ENCODE measurements around the gene RAB20. TPM values are rescaled to one million over a fixed set of nuclear protein-coding genes. Genes with fewer than 3 reads are reported as not detected.

RAB20 gene
- total RNA-seq, 2 donors from 2014 or later: 32.1 to 38.0 TPM

- DNase-seq: no peak
- intact Hi-C loops (cut with DNase I): no loop called here
- Histone ChIP-seq H3K9me3 (no peaks in the 10 kb centered on the region), H3K27ac (no peak overlapping the region), H3K9ac (ENCODE audit: low read depth in 2 of 2, low read length in 2 of 2) (no peak overlapping the region), H3K4me3 (no peak overlapping the region), H3K27me3 (no peaks in the 10 kb centered on the region), H3K4me1 (no peaks in the 10 kb centered on the region), H3K36me3 (no peaks in the 10 kb centered on the region)
- TF ChIP-seq CTCF (IDR thresholded peaks at IDR 0.05): no peak
These were observed 3.8 kb upstream of the RAB20 start for GRCh38 chr13:110565296-110565695.

- Histone ChIP-seq H3K4me3 (no peak overlapping the region), H3K27me3 (no peaks in the 10 kb centered on the region), H3K9me3 (no peaks in the 10 kb centered on the region), H3K27ac (no peak overlapping the region), H3K4me1 (no peaks in the 10 kb centered on the region), H3K9ac (ENCODE audit: low read depth in 2 of 2, low read length in 2 of 2) (peak overlapping the region in 1 of 2 donors; percentile 21), H3K36me3 (no peaks in the 10 kb centered on the region)
- intact Hi-C loops (cut with DNase I): loop anchor here (5.0 kb wide), 1 partner anchor 57 kb away; no protein-coding TSS in a partner anchor
- no peak for DNase-seq
- TF ChIP-seq CTCF (IDR thresholded peaks at IDR 0.05): no peak
These were observed 3.0 kb upstream of the RAB20 start for GRCh38 chr13:110564472-110564985.

GRCh38 chr13:110563463-110563774, 1.9 kb upstream of the RAB20 start:
- Histone ChIP-seq H3K9me3 (no peaks in the 10 kb centered on the region), H3K4me1 (no peaks in the 10 kb centered on the region), H3K36me3 (no peaks in the 10 kb centered on the region), H3K27me3 (no peaks in the 10 kb centered on the region), H3K4me3 (peak overlapping the region; percentile 84), H3K9ac (ENCODE audit: low read depth in 2 of 2, low read length in 2 of 2) (peak overlapping the region in 1 of 2 donors; percentile 94), H3K27ac (no peak overlapping the region)
- no peak for DNase-seq
- intact Hi-C loops (cut with DNase I): loop anchor here (5.0 kb wide), 1 partner anchor 56 kb away; no protein-coding TSS in a partner anchor
- no peak for TF ChIP-seq CTCF (IDR thresholded peaks at IDR 0.05)

GRCh38 chr13:110562696-110563462, 1.4 kb upstream of the RAB20 start:
- H3K4me3 ChIP-seq: peak overlapping the region; percentile 84
- DNase-seq: no peak
- no peak for TF ChIP-seq CTCF (IDR thresholded peaks at IDR 0.05)
- peak overlapping the region; percentile 93 for H3K27ac ChIP-seq
- H3K9ac ChIP-seq (ENCODE audit: low read depth in 2 of 2, low read length in 2 of 2): peak overlapping the region; percentile 80 to 94
- no peaks in the 10 kb centered on the region for H3K4me1 ChIP-seq
- no peaks in the 10 kb centered on the region for H3K36me3 ChIP-seq
- H3K9me3 ChIP-seq: no peaks in the 10 kb centered on the region
- H3K27me3 ChIP-seq: no peaks in the 10 kb centered on the region
- intact Hi-C loops (cut with DNase I): loop anchor here (5.0 kb wide), 1 partner anchor 56 kb away; no protein-coding TSS in a partner anchor

GRCh38 chr13:110562036-110562597, 595 bp upstream of the RAB20 start:
- Histone ChIP-seq H3K9me3 (no peaks in the 10 kb centered on the region), H3K27ac (peak overlapping the region; percentile 93), H3K9ac (ENCODE audit: low read depth in 2 of 2, low read length in 2 of 2) (peak overlapping the region; percentile 80 to 94), H3K36me3 (no peaks in the 10 kb centered on the region), H3K27me3 (no peaks in the 10 kb centered on the region), H3K4me1 (no peaks in the 10 kb centered on the region), H3K4me3 (peak overlapping the region; percentile 84)
- intact Hi-C loops (cut with DNase I): loop anchor here (5.0 kb wide), 1 partner anchor 55 kb away; no protein-coding TSS in a partner anchor
- no peak for TF ChIP-seq CTCF (IDR thresholded peaks at IDR 0.05)
- no peak for DNase-seq

Measured in colonic mucosa (tissue), 4 donors.